Fibroblast of mammary gland (primary cell): Measurements from ENCODE around the gene KLF1.

ENCODE experiments used
- DNase-seq: peaks from one replicate; pipeline ENCODE4 v3.0.0-alpha.2; 2010; ENCODE audit warnings: low read depth
- H3K4me3 ChIP-seq: 2 replicates; pipeline ENCODE4 v1.5.1; 2011; ENCODE audit warnings: low read depth, mild to moderate bottlenecking, low read length, moderate library complexity; ENCODE audit not compliant: control insufficient read depth
- CTCF ChIP-seq: conservative IDR thresholded peaks from 2 replicates; pipeline ENCODE4 v1.5.1; 2011; ENCODE audit warnings: low read depth, low read length, inconsistent platforms; ENCODE audit not compliant: control insufficient read depth, insufficient read depth

The KLF1 gene

GRCh38 chr19:12912571-12912970 lies 25.6 kb upstream of the KLF1 start:
- TF ChIP-seq CTCF = no peak
- DNase-seq = no peak
- H3K4me3 ChIP-seq = no peak overlapping the region

- H3K4me3 ChIP-seq = no peak overlapping the region
- no peak for TF ChIP-seq CTCF
- no peak for DNase-seq
Measured at GRCh38 chr19:12907166-12907565, 20.2 kb upstream of the KLF1 start.

- no peak overlapping the region for H3K4me3 ChIP-seq
- DNase-seq = no peak
- no peak for TF ChIP-seq CTCF
Measured at GRCh38 chr19:12899891-12900518, 13.0 kb upstream of the KLF1 start.

GRCh38 chr19:12896460-12896859 lies 9.5 kb upstream of the KLF1 start:
- H3K4me3 ChIP-seq = no peak overlapping the region
- DNase-seq = no peak
- TF ChIP-seq CTCF = no peak

- DNase-seq = no peak
- no peak overlapping the region for H3K4me3 ChIP-seq
- no peak for TF ChIP-seq CTCF
Measured at GRCh38 chr19:12893582-12893981, 6.6 kb upstream of the KLF1 start.

- TF ChIP-seq CTCF = no peak
- no peak for DNase-seq
- peak overlapping the region; percentile 88 for H3K4me3 ChIP-seq
Measured at GRCh38 chr19:12891553-12892021, 4.6 kb upstream of the KLF1 start.
